IMR-90 (cell line): ENCODE data around the gene AK2. TPM values are rescaled to one million over a fixed set of nuclear protein-coding genes. Genes with fewer than 3 reads are reported as not detected.
A peak's percentile ranks its signal among the peaks of the same experiment; 100 is the strongest.

ENCODE experiments used
- ATAC-seq: fragments of 200-7000 bp; cut with Tn5 transposase; 2 replicates; pipeline ENCODE4 v1.9.1; 2020; ENCODE audit warnings: low read depth, mild to moderate bottlenecking, moderate library complexity
- BruUV-seq: library from RNA; stranded (reverse); fragments of 400-500 nt; replicated peaks from 2 replicates; lab custom pipeline; 2021; lab: Mats Ljungman, UMichigan
- CTCF ChIA-PET: fragments of 300-600 bp; formaldehyde crosslinking; extraction: SDS; loops from one replicate; lab custom pipeline; 2021; ENCODE audit warnings: antibody characterized with exemption; lab: Yijun Ruan, JAX
- POLR2A ChIA-PET: fragments of 300-600 bp; sonication (Branson Sonifier 250); formaldehyde crosslinking; loops from one replicate; lab custom pipeline; 2022; ENCODE audit warnings: antibody characterized with exemption; ENCODE audit not compliant: unreplicated experiment; lab: Charles Lee
- DNase-seq: peaks from one replicate; pipeline ENCODE4 v3.0.0; 2013
- H2AFZ ChIP-seq: replicated peaks from 2 replicates; pipeline ENCODE3; 2013; ENCODE audit warnings: low read length, mild to moderate bottlenecking; ENCODE audit not compliant: poor library complexity
- H2AK5ac ChIP-seq: 2 replicates; pipeline ENCODE4 v1.6.1; 2013; ENCODE audit warnings: low read depth, low read length, inconsistent platforms
- H2AK9ac ChIP-seq: replicated peaks from 2 replicates; pipeline ENCODE3; 2013; ENCODE audit warnings: mild to moderate bottlenecking, low read depth, low read length, moderate library complexity; ENCODE audit not compliant: poor library complexity
- H2BK120ac ChIP-seq: 2 replicates; pipeline ENCODE4 v1.6.1; 2013; ENCODE audit warnings: low read depth, low read length, inconsistent platforms
- H2BK15ac ChIP-seq: 3 replicates; pipeline ENCODE4 v1.6.1; 2013; ENCODE audit warnings: low read depth, low read length, inconsistent platforms
- H2BK20ac ChIP-seq: 2 replicates; pipeline ENCODE4 v1.6.1; 2013; ENCODE audit warnings: low read depth, mild to moderate bottlenecking, inconsistent platforms, low read length, moderate library complexity
- H2BK5ac ChIP-seq: 2 replicates; pipeline ENCODE4 v1.6.1; 2013; ENCODE audit warnings: mild to moderate bottlenecking, low read depth, low read length, inconsistent platforms; ENCODE audit not compliant: poor library complexity, severe bottlenecking
- H3K14ac ChIP-seq: replicated peaks from 2 replicates; pipeline ENCODE4 v1.6.1; 2013; ENCODE audit warnings: low read depth, low read length, inconsistent platforms
- H3K18ac ChIP-seq: 2 replicates; pipeline ENCODE4 v1.6.1; 2013; ENCODE audit warnings: low read depth, low read length, control low read depth
- H3K23ac ChIP-seq: 2 replicates; pipeline ENCODE4 v1.6.1; 2013; ENCODE audit warnings: low read depth, low read length, inconsistent platforms
- H3K27ac ChIP-seq: 2 replicates; pipeline ENCODE4 v1.5.1; 2013; ENCODE audit warnings: mild to moderate bottlenecking, control low read depth, low read length; ENCODE audit not compliant: insufficient read depth
- H3K27me3 ChIP-seq: 2 replicates; pipeline ENCODE4 v1.6.1; 2013; ENCODE audit warnings: low read length; ENCODE audit not compliant: control insufficient read depth, insufficient read depth
- H3K36me3 ChIP-seq: 2 replicates; pipeline ENCODE4 v1.6.1; 2013; ENCODE audit warnings: low read length, mixed read lengths; ENCODE audit not compliant: control insufficient read depth, insufficient read depth
- H3K4ac ChIP-seq: 2 replicates; pipeline ENCODE4 v1.6.1; 2013; ENCODE audit warnings: low read depth, low read length, inconsistent platforms
- H3K4me1 ChIP-seq: 2 replicates; pipeline ENCODE4 v1.6.1; 2013; ENCODE audit warnings: low read length, mixed read lengths; ENCODE audit not compliant: control insufficient read depth, insufficient read depth
- H3K4me2 ChIP-seq: 2 replicates; pipeline ENCODE4 v1.6.1; 2013; ENCODE audit warnings: low read depth, mild to moderate bottlenecking, control low read depth, low read length, moderate library complexity
- H3K4me3 ChIP-seq: 2 replicates; pipeline ENCODE4 v1.5.1; 2013; ENCODE audit warnings: low read depth, mild to moderate bottlenecking, control low read depth, low read length, moderate library complexity; ENCODE audit not compliant: insufficient read depth
- H3K56ac ChIP-seq: 2 replicates; pipeline ENCODE4 v1.6.1; 2013; ENCODE audit warnings: low read length, inconsistent platforms; ENCODE audit not compliant: insufficient read depth; ENCODE audit errors: extremely low read depth
- H3K79me1 ChIP-seq, 2 experiments: 2 replicates each; pipeline ENCODE4 v1.6.1; 2013; ENCODE audit warnings: low read length in 2 of 2, inconsistent platforms in 1 of 2, low read depth in 1 of 2
- H3K9ac ChIP-seq: 2 replicates; pipeline ENCODE4 v1.6.1; 2013; ENCODE audit warnings: low read depth, low read length, control low read depth
- H3K9me1 ChIP-seq: 2 replicates; pipeline ENCODE4 v1.6.1; 2013; ENCODE audit warnings: low read length, inconsistent platforms; ENCODE audit not compliant: insufficient read depth
- H3K9me3 ChIP-seq: 2 replicates; pipeline ENCODE4 v1.6.1; 2013; ENCODE audit warnings: low read length; ENCODE audit not compliant: control insufficient read depth, insufficient read depth
- H4K20me1 ChIP-seq: 2 replicates; pipeline ENCODE4 v1.6.1; 2013; ENCODE audit warnings: low read length, inconsistent platforms; ENCODE audit not compliant: insufficient read depth
- H4K5ac ChIP-seq: 2 replicates; pipeline ENCODE4 v1.6.1; 2013; ENCODE audit warnings: mild to moderate bottlenecking, low read depth, low read length, control low read depth
- H4K8ac ChIP-seq, 2 experiments: 2 replicates each; pipeline ENCODE4 v1.6.1; 2013; ENCODE audit warnings: low read depth in 2 of 2, low read length in 2 of 2, control low read depth in 1 of 2, inconsistent platforms in 1 of 2
- H4K91ac ChIP-seq: 2 replicates; pipeline ENCODE4 v1.6.1; 2013; ENCODE audit warnings: low read depth, low read length, inconsistent platforms; ENCODE audit not compliant: insufficient read depth
- FOS ChIP-seq: fragments of 150-350 bp; IDR thresholded peaks from 2 replicates; pipeline ENCODE4 v1.6.1; 2016; ENCODE audit warnings: low read depth, low read length
- MXI1 ChIP-seq: IDR thresholded peaks from 2 replicates; pipeline ENCODE4 v1.6.1; 2012; ENCODE audit warnings: low read depth, mild to moderate bottlenecking, low read length, moderate library complexity, borderline replicate concordance
- USF2 ChIP-seq: fragments of 150-350 bp; IDR thresholded peaks from 2 replicates; pipeline ENCODE4 v1.6.1; 2017; ENCODE audit warnings: mild to moderate bottlenecking, antibody characterized with exemption, low read length, low read depth
- WGBS, 2 experiments: methylation state at CpG; one replicate each; pipeline versions ENCODE4 v1.1.5 to v1.1.7; 2013; ENCODE audit warnings: missing lambda C conversion rate in 2 of 2; ENCODE audit not compliant: insufficient read length in 1 of 2; ENCODE audit errors: extremely low coverage in 2 of 2; 5-methylcytosine and 5-hydroxymethylcytosine counted together
- dilution Hi-C: fragments of 300-500 bp; cut with HindIII; formaldehyde crosslinking; loops from one replicate; pipeline ENCODE4 v1.14.3; 2018; ENCODE audit warnings: low sequenced_read_pairs; ENCODE audit not compliant: unreplicated experiment
- in situ Hi-C: fragments of 300-500 bp; cut with MboI; formaldehyde crosslinking; loops from 3 replicates; pipeline ENCODE4 v1.14.3; 2019; ENCODE audit warnings: low sequenced_read_pairs, inconsistent platforms, mixed read lengths
- intact Hi-C: fragments of 100-400 bp; cut with micrococcal nuclease; formaldehyde crosslinking; loops from 2 replicates; pipeline ENCODE4 v1.10.0; 2022
- polyA plus RNA-seq, 3 experiments: library from polyadenylated mRNA; depleted of rRNA; stranded (reverse); fragments of >200 nt; gene quantifications; 2 replicates each; pipeline ENCODE4 v1.2.3, GENCODE V29; 2012; ENCODE audit warnings: low replicate concordance in 1 of 3
- total RNA-seq: library from RNA; depleted of rRNA; stranded (reverse); fragments of >200 nt; gene quantifications from 2 replicates; pipeline ENCODE4 v1.2.3, GENCODE V29; 2012

The AK2 gene
- total and polyA plus RNA-seq, 2 of the 4 experiments (the other 2 are of a cell fraction), result 118 to 203 TPM

GRCh38 chr1:33036051-33036525, 595 bp downstream of the AK2 start:
- Histone ChIP-seq H3K9me3 (no peaks in the 10 kb centered on the region), H2BK20ac (no peak overlapping the region), H2AK5ac (peak overlapping the region; percentile 83), H3K4me2 (peak overlapping the region; percentile 96), H2BK120ac (no peak overlapping the region), H3K9me1 (peaks cover 14% of the 10 kb centered on the region; the same call in 1 of the 2 replicates), H3K9ac (peak overlapping the region; percentile 72), H3K36me3 (0 out of 2 replicates have a peak, but pooled peaks cover 2% of the 10 kb centered on the region), H4K20me1 (peaks cover 18% of the 10 kb centered on the region), H2BK15ac (0 out of 3 replicates have a peak overlapping the region, but pooled peaks have one; percentile 19), H4K5ac (peak overlapping the region; percentile 62), H3K27me3 (no peaks in the 10 kb centered on the region), H2AFZ (peak overlapping the region; percentile 92), H3K4me3 (peak overlapping the region; percentile 68), H3K4me1 (peaks cover 5% of the 10 kb centered on the region; the same call in 1 of the 2 replicates), H2BK5ac (peak overlapping the region; percentile 38), H3K79me1 (peaks cover 20 to 49% of the 10 kb centered on the region in 2 experiments), H3K23ac (peak overlapping the region; percentile 90), H3K4ac (peak overlapping the region; percentile 88), H3K14ac (peak overlapping the region; percentile 95), H3K18ac (peak overlapping the region; percentile 11; the same call in 1 of the 2 replicates), H4K91ac (peak overlapping the region; percentile 73; the same call in 1 of the 2 replicates), H2AK9ac (peak overlapping the region; percentile 98), H4K8ac (peak overlapping the region; percentile 72 to 88; a peak in 3 of 4 replicates), H3K27ac (peak overlapping the region; percentile 60), H3K56ac (peak overlapping the region; percentile 27)
- ATAC-seq, result no peak
- DNase-seq, result peak; percentile 19
- TF ChIP-seq USF2, result peak; percentile 67
- no peak for TF ChIP-seq FOS
- TF ChIP-seq MXI1, result peak; percentile 90
- POLR2A ChIA-PET, result interaction anchor here (0.7 kb wide), 1 partner anchor 12 kb away, joined by 3 read pairs; no protein-coding TSS in a partner anchor
- CTCF ChIA-PET, result interaction anchor here (0.5 kb wide), 1 partner anchor 241 kb away, joined by 3 read pairs; no protein-coding TSS in a partner anchor
- dilution Hi-C loops (no loop called here), in situ Hi-C loops (no loop called here), intact Hi-C loops (no loop called here)
- BruUV-seq, result no TSS peak
- 21% methylated on average over 4 of the region's 5 CpGs; no CpG with 5 or more reads in 1 of the 2 experiments for WGBS, 2 experiments
